HCT116 (cell line): ENCODE measurements around the gene BOC.

Experiments used
- EZH2 ChIP-seq: fragments of 200-600 bp; sonication (generic); IDR thresholded peaks from 2 replicates; pipeline ENCODE4 v1.6.1; 2017; ENCODE audit warnings: antibody characterized with exemption, mixed run types
- POLR2A ChIP-seq: IDR thresholded peaks from 2 replicates; pipeline ENCODE4 v1.7.0; 2011; ENCODE audit warnings: borderline replicate concordance; ENCODE audit not compliant: insufficient read depth, insufficient read length; ENCODE audit errors: extremely low read depth
- SRF ChIP-seq: IDR thresholded peaks from 2 replicates; pipeline ENCODE4 v1.6.1; 2012; ENCODE audit warnings: low read depth
- TF ChIP-seq, protein P1 (sequence below): IDR thresholded peaks from 2 replicates; pipeline ENCODE4 v1.6.1; 2011; ENCODE audit warnings: mild to moderate bottlenecking, low read length, moderate library complexity; ENCODE audit not compliant: insufficient replicate concordance; ENCODE audit errors: extremely low read depth
- TF ChIP-seq, protein P2 (sequence below), 3 experiments: fragments of 200-600 bp in 1 of 3; sonication (generic) in 1 of 3; IDR thresholded peaks in 2 of 3; conservative IDR thresholded peaks in 1 of 3; 2 replicates each; pipeline ENCODE4 v1.5.1; 2012 to 2017; ENCODE audit warnings: low read depth in 2 of 3, low read length in 2 of 3, antibody characterized with exemption in 1 of 3, borderline replicate concordance in 1 of 3, control low read depth in 1 of 3, mild to moderate bottlenecking in 1 of 3, mixed read lengths in 1 of 3, mixed run types in 1 of 3, moderate library complexity in 1 of 3; ENCODE audit not compliant: insufficient read depth in 1 of 3

DNA sequence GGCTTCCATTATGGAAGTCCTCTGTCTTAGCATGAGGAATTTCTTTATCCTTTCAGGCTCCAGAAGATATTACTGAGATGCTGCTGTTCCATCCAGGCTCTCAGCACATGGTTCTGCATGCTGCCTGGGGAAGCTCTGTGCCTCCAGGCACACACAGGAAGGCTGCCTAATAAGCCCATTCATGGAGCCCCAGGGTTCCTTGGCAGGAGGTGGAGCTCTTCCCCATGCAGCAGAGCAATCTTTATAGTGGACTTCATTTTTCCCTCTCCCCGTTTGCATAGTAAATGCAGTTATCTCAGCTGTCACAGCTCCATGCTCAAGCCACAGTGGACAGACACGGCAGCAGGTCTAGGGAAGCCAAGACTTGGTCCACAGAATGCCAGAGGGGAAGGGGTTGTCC is 57.6 kb downstream of the BOC start:
- TF ChIP-seq POLR2A = no peak
- TF ChIP-seq, protein P1, sequence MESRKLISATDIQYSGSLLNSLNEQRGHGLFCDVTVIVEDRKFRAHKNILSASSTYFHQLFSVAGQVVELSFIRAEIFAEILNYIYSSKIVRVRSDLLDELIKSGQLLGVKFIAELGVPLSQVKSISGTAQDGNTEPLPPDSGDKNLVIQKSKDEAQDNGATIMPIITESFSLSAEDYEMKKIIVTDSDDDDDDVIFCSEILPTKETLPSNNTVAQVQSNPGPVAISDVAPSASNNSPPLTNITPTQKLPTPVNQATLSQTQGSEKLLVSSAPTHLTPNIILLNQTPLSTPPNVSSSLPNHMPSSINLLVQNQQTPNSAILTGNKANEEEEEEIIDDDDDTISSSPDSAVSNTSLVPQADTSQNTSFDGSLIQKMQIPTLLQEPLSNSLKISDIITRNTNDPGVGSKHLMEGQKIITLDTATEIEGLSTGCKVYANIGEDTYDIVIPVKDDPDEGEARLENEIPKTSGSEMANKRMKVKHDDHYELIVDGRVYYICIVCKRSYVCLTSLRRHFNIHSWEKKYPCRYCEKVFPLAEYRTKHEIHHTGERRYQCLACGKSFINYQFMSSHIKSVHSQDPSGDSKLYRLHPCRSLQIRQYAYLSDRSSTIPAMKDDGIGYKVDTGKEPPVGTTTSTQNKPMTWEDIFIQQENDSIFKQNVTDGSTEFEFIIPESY = no peak
- no peak for TF ChIP-seq EZH2
- TF ChIP-seq, protein P2, sequence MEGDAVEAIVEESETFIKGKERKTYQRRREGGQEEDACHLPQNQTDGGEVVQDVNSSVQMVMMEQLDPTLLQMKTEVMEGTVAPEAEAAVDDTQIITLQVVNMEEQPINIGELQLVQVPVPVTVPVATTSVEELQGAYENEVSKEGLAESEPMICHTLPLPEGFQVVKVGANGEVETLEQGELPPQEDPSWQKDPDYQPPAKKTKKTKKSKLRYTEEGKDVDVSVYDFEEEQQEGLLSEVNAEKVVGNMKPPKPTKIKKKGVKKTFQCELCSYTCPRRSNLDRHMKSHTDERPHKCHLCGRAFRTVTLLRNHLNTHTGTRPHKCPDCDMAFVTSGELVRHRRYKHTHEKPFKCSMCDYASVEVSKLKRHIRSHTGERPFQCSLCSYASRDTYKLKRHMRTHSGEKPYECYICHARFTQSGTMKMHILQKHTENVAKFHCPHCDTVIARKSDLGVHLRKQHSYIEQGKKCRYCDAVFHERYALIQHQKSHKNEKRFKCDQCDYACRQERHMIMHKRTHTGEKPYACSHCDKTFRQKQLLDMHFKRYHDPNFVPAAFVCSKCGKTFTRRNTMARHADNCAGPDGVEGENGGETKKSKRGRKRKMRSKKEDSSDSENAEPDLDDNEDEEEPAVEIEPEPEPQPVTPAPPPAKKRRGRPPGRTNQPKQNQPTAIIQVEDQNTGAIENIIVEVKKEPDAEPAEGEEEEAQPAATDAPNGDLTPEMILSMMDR (IDR thresholded peaks at IDR 0.05 in 2 of 3, conservative IDR thresholded peaks at IDR 0.05 in 1 of 3; ENCODE audit: borderline replicate concordance in 1 of 3, insufficient read depth in 1 of 3, low read depth in 2 of 3, low read length in 2 of 3) = no peak
- TF ChIP-seq SRF = no peak
